ENCODE measurements around the gene PRDX5.

GRCh38 chr11:64339286-64339685, 21.4 kb downstream of the PRDX5 start:
- TF ChIP-seq CTCF (IDR thresholded peaks at IDR 0.05): no peak
- no peak for TF ChIP-seq POLR2A (IDR thresholded peaks at IDR 0.05)

Measured in uterus (tissue), 2 donors.